K562 (cell line): ENCODE results near the gene SHISA9. TPM values are rescaled to one million over a fixed set of nuclear protein-coding genes. Genes with fewer than 3 reads are reported as not detected.

Experiments
- ATAC-seq: fragments of 200-7000 bp; cut with Tn5 transposase; 3 replicates; pipeline ENCODE4 v1.9.1; 2020; ENCODE audit warnings: moderate library complexity
- BruUV-seq: library from RNA; stranded (reverse); fragments of 400-500 nt; replicated peaks from 2 replicates; lab custom pipeline; 2021; lab: Mats Ljungman, UMichigan
- CTCF ChIA-PET: fragments of 300-600 bp; formaldehyde crosslinking; extraction: SDS; loops from one replicate; lab custom pipeline; 2021; ENCODE audit warnings: low intra/inter-chr PET ratio; lab: Yijun Ruan, JAX
- POLR2A ChIA-PET: fragments of 300-600, 350-650 bp; sonication (Branson Sonifier 250); formaldehyde crosslinking; extraction: SDS; loops from one replicate; lab custom pipeline; 2021; ENCODE audit warnings: antibody characterized with exemption, inconsistent platforms; lab: Yijun Ruan, JAX
- DNase-seq, 4 experiments: peaks; one replicate each; pipeline versions ENCODE4 v3.0.0 to v3.0.0-alpha.2; 2011 to 2018; ENCODE audit warnings: low spot score in 3 of 4, mixed read lengths in 3 of 4; ENCODE audit errors: extremely low read depth in 1 of 4
- FAIRE-seq: peaks from 2 replicates; lab custom pipeline; 2011; peaks lifted over from hg19 to GRCh38; lab: Jason Lieb, UNC
- H2AFZ ChIP-seq: 2 replicates; pipeline ENCODE4 v1.6.0; 2011; ENCODE audit warnings: low read depth, low read length, control low read depth, inconsistent platforms
- H3K27ac ChIP-seq: fragments of 200-600 bp; 3 replicates; pipeline ENCODE4 v1.8.0; 2011; ENCODE audit warnings: low read depth, mild to moderate bottlenecking, control low read depth, inconsistent platforms, low read length, moderate library complexity, mixed read lengths; ENCODE audit errors: extremely low read depth
- H3K27me3 ChIP-seq, 2 experiments: fragments of 300-600 bp in 1 of 2; 2 replicates in 1 of 2; 3 replicates in 1 of 2; pipeline versions ENCODE4 v1.6.0 to v1.8.0; 2011; ENCODE audit warnings: inconsistent platforms in 2 of 2, low read length in 2 of 2, mild to moderate bottlenecking in 1 of 2, mixed read lengths in 1 of 2, moderate library complexity in 1 of 2; ENCODE audit not compliant: control insufficient read depth in 2 of 2, insufficient read depth in 2 of 2
- H3K36me3 ChIP-seq: fragments of 300-600 bp; 3 replicates; pipeline ENCODE4 v1.8.0; 2011; ENCODE audit warnings: mild to moderate bottlenecking, low read length, inconsistent platforms; ENCODE audit not compliant: control insufficient read depth, insufficient read depth
- H3K4me1 ChIP-seq, 2 experiments: fragments of 200-600 bp in 1 of 2; replicated peaks in 1 of 2; 2 replicates in 1 of 2; 3 replicates in 1 of 2; pipeline versions ENCODE4 v1.5.1 to v1.8.0; 2011; ENCODE audit warnings: inconsistent platforms in 2 of 2, low read length in 2 of 2, mild to moderate bottlenecking in 1 of 2, mixed read lengths in 1 of 2, moderate library complexity in 1 of 2; ENCODE audit not compliant: control insufficient read depth in 2 of 2, insufficient read depth in 2 of 2
- H3K4me2 ChIP-seq: 2 replicates; pipeline ENCODE4 v1.6.1; 2011; ENCODE audit warnings: low read length, control low read depth, inconsistent platforms, mixed read lengths; ENCODE audit not compliant: insufficient read depth
- H3K4me3 ChIP-seq: fragments of 200-600 bp; sonication (generic), shearing (Covaris generic); 2 replicates; pipeline ENCODE4 v1.5.1; 2016; ENCODE audit warnings: control low read depth, inconsistent platforms
- H3K79me2 ChIP-seq: fragments of 200-600 bp; 3 replicates; pipeline ENCODE4 v1.8.0; 2011; ENCODE audit warnings: low read length, inconsistent platforms; ENCODE audit not compliant: control insufficient read depth, insufficient read depth
- H3K9ac ChIP-seq, 2 experiments: 2 replicates each; pipeline versions ENCODE4 v1.6.0 to v1.6.1; 2011; ENCODE audit warnings: low read depth in 2 of 2, low read length in 2 of 2, control low read depth in 1 of 2, inconsistent platforms in 1 of 2, mild to moderate bottlenecking in 1 of 2, mixed read lengths in 1 of 2; ENCODE audit not compliant: insufficient read depth in 1 of 2
- H3K9me1 ChIP-seq: one replicate; pipeline ENCODE4 v1.6.0; 2011; ENCODE audit warnings: inconsistent platforms, mild to moderate bottlenecking, low read length, moderate library complexity; ENCODE audit not compliant: control insufficient read depth, insufficient read depth
- H3K9me3 ChIP-seq: replicated peaks from 2 replicates; pipeline ENCODE4 v1.5.1; 2011; ENCODE audit warnings: low read depth, low read length, inconsistent platforms; ENCODE audit not compliant: control insufficient read depth, insufficient read depth
- H4K20me1 ChIP-seq: replicated peaks from 2 replicates; pipeline ENCODE4 v1.6.1; 2011; ENCODE audit warnings: low read length, inconsistent platforms, mixed read lengths; ENCODE audit not compliant: control insufficient read depth, insufficient read depth
- AFF1 ChIP-seq, 2 experiments: fragments of 450-650 bp; IDR thresholded peaks; 2 replicates each; pipeline ENCODE4 v1.6.1; 2018; ENCODE audit warnings: mild to moderate bottlenecking in 2 of 2, low read depth in 1 of 2; ENCODE audit not compliant: partially characterized antibody in 2 of 2
- ARID4B ChIP-seq: sonication (generic); formaldehyde crosslinking; IDR thresholded peaks from 2 replicates; pipeline ENCODE4 v1.8.0; 2022; ENCODE audit warnings: mild to moderate bottlenecking, missing genetic modification reagents
- KDM2B ChIP-seq: fragments of 250-450 bp; sonication (Bioruptor Pico); IDR thresholded peaks from 2 replicates; pipeline ENCODE4 v1.8.0; 2021; ENCODE audit warnings: mild to moderate bottlenecking, moderate library complexity
- POLR2A ChIP-seq: fragments of 450-650 bp; conservative IDR thresholded peaks from 2 replicates; pipeline ENCODE4 v1.6.1; 2016
- PTRF ChIP-seq: fragments of 450-650 bp; IDR thresholded peaks from 2 replicates; pipeline ENCODE4 v1.6.1; 2016; ENCODE audit warnings: mild to moderate bottlenecking, missing genetic modification characterization, missing compliant biosample characterization
- SRSF1 ChIP-seq: fragments of 200-400 bp; formaldehyde crosslinking; IDR thresholded peaks from 2 replicates; pipeline ENCODE4 v1.6.1; 2017; ENCODE audit warnings: mild to moderate bottlenecking, low read depth, low read length, moderate library complexity
- TCF7 ChIP-seq: sonication (generic); IDR thresholded peaks from 2 replicates; pipeline ENCODE4 v1.6.1; 2016; ENCODE audit warnings: antibody characterized with exemption, borderline replicate concordance
- THAP7 ChIP-seq: fragments of 250-450 bp; sonication (Bioruptor Pico); IDR thresholded peaks from 2 replicates; pipeline ENCODE4 v1.5.0; 2021
- ZNF23 ChIP-seq: fragments of 250-450 bp; sonication (Bioruptor Pico); IDR thresholded peaks from 2 replicates; pipeline ENCODE4 v1.4.0; 2020; ENCODE audit warnings: mild to moderate bottlenecking
- ZNF431 ChIP-seq: sonication (generic); formaldehyde crosslinking; IDR thresholded peaks from 2 replicates; pipeline ENCODE4 v1.8.0; 2022; ENCODE audit warnings: mild to moderate bottlenecking, missing genetic modification reagents
- WGBS: fragments of 100-300 bp; shearing (Covaris generic); methylation state at CpG from one replicate; pipeline ENCODE4 v1.1.6; 2016; ENCODE audit warnings: low coverage, mixed read lengths; ENCODE audit not compliant: insufficient coverage; ENCODE audit errors: missing lambda C conversion rate; 5-methylcytosine and 5-hydroxymethylcytosine counted together
- in situ Hi-C: fragments of 300-500 bp; cut with MboI; formaldehyde crosslinking; loops from 4 replicates; pipeline ENCODE4 v1.15.0; 2018; ENCODE audit warnings: inconsistent platforms, mixed read lengths
- intact Hi-C: fragments of 100-400 bp; cut with micrococcal nuclease; formaldehyde crosslinking; loops from 2 replicates; pipeline ENCODE4 v1.14.2; 2022
- polyA plus RNA-seq, 8 experiments: library from polyadenylated mRNA; depleted of rRNA in 4 of 8; stranded (reverse) in 5 of 8; unstranded in 3 of 8; fragments of >200 nt; fragmentation: Nextera tagmentation in 2 of 8; fragmentation: Illumina TruSeq in 1 of 8; extraction: Ambion mirVana in 2 of 8; extraction: Trizol in 1 of 8; gene quantifications; 2 replicates each; pipeline versions ENCODE4 v1.2.1 to v1.2.3, GENCODE V29; 2011 to 2014; ENCODE audit warnings: inconsistent platforms in 1 of 8, missing spikeins in 1 of 8
- total RNA-seq, 7 experiments: library from RNA; depleted of rRNA in 6 of 7; stranded (reverse); fragments of >200 nt in 6 of 7; fragmentation: Illumina TruSeq in 2 of 7; extraction: Trizol in 2 of 7; gene quantifications; 2 replicates each; pipeline versions ENCODE4 v1.2.1 to v1.2.3, GENCODE V29; 2011 to 2021; ENCODE audit warnings: low replicate concordance in 1 of 7

The SHISA9 gene
- total and polyA plus RNA-seq, 9 of the 15 experiments (the other 6 are each of a cell fraction or from before 2014, with no cell fraction given), result under 0.01 to 0.16 (median 0.01) TPM; not detected in 6

- H3K9me3 ChIP-seq, result no peaks in the 10 kb centered on the region
- no peak for FAIRE-seq
- no peak overlapping the region for H3K4me2 ChIP-seq
- BruUV-seq, result no TSS peak
- TF ChIP-seq AFF1 (IDR thresholded peaks at IDR 0.05; ENCODE audit: low read depth in 1 of 2, partially characterized antibody in 2 of 2) (no peak), SRSF1 (no peak), PTRF (tag) (no peak), ZNF431 (CRISPR knock-in tag) (no peak), POLR2A (no peak), THAP7 (CRISPR knock-in tag) (no peak), KDM2B (CRISPR knock-in tag) (no peak), ARID4B (no peak), TCF7 (no peak), ZNF23 (CRISPR knock-in tag) (no peak)
- TF ChIP-seq, all 486 proteins: peak for 0
- Histone ChIP-seq H3K36me3 (no peaks in the 10 kb centered on the region), H3K27me3 (no peaks in the 10 kb centered on the region; a peak in 1 of 5 replicates), H3K4me3 (no peak overlapping the region), H3K9ac (no peak overlapping the region), H3K79me2 (no peaks in the 10 kb centered on the region), H3K9me1 (no peaks in the 10 kb centered on the region), H4K20me1 (no peaks in the 10 kb centered on the region), H3K27ac (no peak overlapping the region), H3K4me1 (no peaks in the 10 kb centered on the region), H2AFZ (no peak overlapping the region)
- DNase-seq (no peak), ATAC-seq (no peak)
- in situ Hi-C loops (no loop called here), intact Hi-C loops (no loop called here)
- ChIA-PET POLR2A (no interaction called here), CTCF (no interaction called here)
- WGBS, result 2% methylated on average over 4 of the region's 4 CpGs
Observed at GRCh38 chr16:12994402-12994801, 93.0 kb downstream of the SHISA9 start.
